ENCODE results near the gene ARHGEF10L. TPM values are rescaled to one million over a fixed set of nuclear protein-coding genes. Genes with fewer than 3 reads are reported as not detected.

The ARHGEF10L gene
- polyA plus RNA-seq, 12 donors = 15.6 to 29.2 (median 19.0) TPM; not detected in 1

DNA sequence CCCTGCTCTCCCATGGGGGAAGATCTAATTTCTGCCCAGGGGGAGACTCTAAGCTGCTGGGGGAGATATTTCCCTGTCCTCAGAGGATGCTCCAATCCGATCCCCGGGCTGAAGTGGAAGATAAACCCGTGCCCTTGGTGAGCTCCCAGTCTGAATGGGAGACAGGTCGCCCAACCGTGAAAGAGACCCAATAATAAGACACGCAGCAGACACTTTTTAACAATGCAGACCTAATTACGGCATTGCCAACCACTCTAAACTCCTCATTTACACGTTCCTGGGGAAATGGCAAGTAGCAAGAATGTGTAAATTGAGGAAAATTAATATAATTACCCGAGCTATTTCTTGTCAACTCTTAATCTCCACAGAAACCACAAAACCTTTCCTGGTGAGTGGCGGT, 166.9 kb downstream of the ARHGEF10L start:
- DNase-seq = no peak

DNA sequence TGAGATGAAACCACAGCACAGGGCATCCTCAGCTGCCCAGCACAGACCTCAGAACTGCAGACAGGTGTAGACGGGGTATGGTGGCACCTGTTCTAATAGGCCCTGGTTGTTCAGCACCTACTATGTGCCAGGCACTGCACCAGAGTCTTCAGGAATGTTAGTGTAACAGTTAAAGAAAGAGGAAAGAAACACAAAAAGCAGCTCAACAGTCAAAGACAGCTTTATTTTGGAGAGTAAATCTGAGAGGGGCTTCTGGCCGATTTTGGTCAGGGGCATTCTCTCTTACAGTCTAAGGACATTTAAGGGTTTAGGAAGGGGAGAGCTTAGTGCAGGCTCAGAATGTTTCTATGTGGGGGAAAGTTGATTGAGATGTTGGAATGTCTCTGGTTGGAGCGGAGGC, 170.5 kb downstream of the ARHGEF10L start:
- DNase-seq = no peak

DNA sequence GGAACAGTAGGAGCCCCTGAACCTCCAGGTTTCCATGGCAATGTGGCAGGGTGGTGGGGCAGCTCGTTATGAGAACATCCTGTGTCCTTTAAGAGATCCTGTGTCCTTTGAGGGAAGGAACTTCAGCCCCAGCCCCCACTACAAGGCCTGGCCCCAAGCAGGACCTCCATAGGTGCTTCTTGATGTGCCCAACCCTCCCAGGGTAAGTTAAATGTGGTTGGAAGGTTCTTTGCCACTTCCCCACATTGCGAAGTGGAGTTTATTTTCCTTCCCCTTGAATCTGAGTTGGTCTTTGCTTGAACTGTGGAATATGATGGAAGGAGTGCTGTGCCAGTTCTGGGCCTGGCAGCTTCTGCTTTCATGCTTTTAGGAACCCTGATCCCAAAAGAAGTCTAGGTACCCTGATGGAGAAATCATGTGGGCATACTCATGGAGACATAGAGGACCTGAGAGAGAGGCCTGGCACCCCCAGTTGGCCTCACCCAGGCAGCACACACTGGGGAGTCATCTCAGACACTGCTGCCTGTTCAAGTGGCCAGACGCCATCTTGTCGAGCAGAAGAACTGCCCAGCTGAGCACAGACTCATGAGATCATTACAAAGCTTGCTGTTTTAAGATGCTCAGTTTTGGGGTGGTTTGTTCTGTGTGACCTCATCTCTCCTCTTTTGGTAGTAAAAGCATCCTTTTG, 171.5 kb downstream of the ARHGEF10L start:
- no peak for DNase-seq

DNA sequence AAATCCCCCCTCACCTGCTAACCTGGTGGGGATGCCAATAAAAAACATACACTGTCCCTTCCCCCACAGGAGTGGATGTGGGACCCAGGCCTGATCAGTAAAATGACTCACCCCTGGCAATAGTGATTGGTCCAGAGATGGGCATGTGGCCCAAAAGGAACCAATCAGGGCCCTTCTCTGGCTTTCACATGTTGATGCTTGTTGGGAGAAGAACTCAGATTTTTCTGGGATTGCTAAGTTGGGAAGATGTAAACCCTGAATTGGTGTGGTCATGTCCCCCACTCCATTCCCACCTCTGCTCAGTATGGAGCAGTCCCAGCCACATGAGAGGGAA, 172.0 kb downstream of the ARHGEF10L start:
- no peak for DNase-seq

DNA sequence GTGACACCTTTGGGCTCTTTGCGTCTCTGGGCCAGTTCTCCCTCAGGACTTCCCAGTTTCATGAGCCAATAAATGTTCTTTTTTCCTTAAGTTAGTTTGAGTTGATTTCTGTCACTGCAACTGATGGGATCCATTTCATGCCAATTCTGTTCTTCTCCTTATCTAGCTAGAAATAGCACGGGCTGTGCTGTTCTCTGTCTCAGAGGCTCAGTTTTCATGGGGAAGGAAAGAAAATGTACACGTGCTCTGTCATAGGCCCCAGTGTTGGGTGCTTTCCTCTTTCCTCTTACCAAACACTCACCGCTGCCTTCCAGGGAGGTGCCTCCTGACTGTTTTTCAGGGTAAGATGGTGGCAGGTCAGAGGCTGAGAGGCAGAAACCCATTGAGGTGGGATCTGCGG, 172.4 kb downstream of the ARHGEF10L start:
- no peak for DNase-seq

DNA sequence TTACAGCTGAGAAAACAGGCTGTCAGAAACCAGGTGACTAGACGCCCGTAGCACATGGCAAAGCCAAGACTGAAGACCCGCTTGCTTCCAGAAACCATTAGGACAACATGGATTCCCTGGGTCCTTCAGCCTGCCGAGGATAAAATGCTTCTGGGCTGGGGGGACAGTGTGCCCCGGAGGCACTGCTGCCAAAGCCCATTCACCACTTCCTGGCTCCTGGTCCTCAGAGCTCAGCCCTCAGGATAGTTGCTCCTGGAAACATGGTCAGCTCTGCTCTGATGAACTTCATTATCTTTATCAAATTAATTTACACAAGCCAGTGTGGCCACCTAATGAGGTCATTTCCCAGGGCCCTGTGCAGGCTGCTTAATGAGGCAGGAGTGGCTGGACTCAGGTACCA, 174.5 kb downstream of the ARHGEF10L start:
- DNase-seq = no peak

DNA sequence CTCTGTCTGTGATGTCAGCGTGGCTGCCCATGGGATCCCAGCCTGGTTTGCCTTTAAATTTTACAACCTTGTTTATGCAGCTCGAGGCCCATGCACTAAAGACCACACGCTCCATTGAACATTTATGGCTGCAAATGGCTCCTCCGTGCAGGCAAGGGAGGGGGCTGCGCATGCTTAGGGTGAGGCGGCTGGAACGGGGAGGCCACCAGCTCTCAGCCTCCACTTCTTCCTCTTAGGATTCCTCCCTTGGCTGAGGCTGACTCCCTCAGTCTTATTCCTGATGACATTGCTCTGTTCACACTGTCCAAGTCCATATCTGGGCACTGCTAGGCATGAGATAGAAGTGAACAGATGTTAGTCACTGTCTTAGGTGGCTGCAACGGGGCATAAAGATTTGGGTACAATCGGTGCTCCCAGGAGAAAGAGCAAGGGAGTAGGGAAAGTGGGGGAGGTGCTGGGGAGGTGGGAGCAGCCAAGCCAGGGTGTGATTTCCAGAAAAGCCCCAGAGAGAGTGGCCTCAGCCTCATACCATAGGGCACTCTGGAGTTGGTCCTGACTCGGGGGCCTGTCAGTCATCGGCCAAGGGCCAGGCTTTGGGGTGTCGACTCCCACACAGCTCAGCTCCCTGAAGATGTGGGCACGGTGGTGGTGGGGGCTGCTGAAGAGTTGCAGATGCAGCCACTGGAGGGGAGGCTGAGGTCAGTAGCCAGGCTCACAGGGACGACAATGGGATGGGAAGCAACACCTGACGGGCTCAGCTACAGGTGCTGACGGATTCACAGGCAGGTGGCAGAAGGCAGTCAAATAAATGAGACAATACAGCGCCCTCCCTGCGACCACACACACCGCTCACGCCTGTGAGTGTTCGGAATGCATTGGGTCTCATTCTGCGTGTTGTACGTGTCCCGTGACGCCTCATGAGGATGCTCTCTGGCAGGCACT, 178.4 kb downstream of the ARHGEF10L start:
- no peak for DNase-seq

DNA sequence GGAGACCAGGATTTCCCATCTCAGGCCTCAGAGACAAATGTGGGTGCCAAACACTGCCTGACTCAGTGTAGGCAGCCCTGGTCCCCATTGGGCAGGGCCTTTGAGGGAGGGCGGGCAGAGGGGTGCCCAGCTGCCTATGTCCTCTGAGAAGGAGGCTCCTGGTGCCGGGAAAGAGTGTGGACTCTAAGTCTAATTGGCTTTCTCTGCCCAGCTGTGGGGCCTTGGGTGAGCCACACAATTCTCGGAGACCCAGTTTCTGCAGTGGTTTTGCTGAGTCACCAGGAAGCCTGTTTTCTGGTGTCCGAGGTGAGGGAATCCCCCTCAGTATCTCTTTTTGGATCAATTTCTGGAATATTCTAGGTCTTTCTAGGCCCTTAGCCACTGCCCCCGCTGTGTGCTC, 180.4 kb downstream of the ARHGEF10L start:
- DNase-seq = no peak

DNA sequence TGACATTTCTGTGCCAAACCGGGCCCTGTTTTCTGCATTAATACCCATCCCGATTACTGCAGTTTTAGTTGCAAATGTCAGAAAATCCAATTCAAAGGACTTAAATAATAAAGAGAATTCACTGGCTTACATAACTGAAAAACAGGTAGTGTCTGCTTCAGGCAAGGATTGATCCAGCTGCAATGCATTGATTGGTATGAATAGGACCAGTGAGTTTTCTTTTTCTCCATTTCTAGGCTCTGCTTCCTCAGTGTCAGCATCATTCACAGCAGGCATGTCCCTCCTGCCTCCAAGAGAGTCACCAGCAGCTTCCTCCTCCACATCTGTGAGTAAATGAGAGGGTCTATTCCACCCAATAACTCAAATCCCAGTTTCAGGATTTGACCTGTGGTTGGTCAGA, 181.9 kb downstream of the ARHGEF10L start:
- no peak for DNase-seq

DNA sequence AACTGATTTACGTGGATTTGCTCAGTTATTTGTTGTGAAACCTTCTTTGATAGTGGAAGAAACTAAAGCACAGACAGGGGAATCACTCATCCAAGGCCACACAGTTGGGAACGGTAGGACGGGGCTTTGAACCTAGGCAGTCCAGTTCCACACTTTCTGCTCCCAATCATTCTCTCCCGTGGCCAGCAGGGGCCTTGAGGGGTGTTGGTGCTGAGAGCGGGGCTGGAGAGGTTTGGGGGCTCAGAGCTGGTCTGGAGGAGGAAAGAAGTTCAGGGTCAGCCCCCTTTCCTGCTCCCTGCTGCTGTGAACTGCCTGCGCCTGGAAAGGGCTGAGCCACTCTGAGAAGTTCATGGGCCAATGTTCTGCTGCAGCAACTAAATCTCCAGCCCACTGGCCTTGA, 184.2 kb downstream of the ARHGEF10L start:
- DNase-seq = no peak

DNA sequence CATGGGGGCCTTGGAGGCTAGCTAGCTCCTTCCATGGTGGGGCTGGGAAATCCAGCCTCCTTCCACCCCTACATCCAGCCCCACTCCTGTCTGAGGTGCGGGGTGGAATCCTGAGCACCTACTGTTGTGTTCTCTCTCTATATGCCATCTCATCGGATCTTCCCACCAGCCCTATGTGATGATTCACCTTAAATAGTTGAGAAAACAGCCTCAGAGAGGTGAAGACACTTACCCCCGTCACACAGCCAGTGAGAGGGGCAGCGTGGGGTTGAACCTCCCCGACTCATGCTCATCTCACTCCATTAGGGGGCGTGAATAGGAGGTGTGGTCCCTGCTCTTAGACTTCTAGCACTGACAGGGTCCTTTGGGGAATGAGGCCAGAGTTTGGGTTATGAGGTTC, 184.7 kb downstream of the ARHGEF10L start:
- DNase-seq = no peak

DNA sequence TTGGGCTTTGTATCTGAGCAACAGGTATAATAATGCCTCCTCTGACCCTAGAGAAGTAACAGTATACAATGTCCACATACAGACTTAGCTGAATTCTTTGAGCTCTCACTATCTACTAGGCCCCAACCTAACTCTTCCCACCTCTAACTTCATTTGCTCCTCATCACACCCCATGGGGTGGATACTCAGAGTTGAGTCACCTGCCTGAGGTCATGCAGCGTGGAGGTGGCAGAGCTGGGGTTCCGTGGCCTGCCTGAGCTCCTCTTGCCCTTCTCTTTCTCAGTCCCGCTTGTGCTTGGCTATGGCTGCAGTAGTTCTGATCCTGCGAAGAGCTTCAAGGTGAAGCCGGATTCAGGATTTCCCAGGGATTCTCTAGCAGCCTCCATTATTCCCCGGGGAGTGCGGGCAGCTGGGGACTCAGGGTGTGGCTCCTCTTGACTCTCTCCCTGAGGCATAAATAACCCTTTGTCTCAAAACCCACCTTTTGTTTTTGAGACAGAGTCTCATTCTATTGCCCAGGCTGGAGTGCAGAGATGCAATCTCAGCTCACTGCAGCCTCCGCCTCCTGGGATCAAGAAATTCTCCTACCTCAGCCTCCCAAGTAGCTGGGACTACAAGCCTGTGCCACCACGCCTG, 185.7 kb downstream of the ARHGEF10L start:
- DNase-seq = no peak

DNA sequence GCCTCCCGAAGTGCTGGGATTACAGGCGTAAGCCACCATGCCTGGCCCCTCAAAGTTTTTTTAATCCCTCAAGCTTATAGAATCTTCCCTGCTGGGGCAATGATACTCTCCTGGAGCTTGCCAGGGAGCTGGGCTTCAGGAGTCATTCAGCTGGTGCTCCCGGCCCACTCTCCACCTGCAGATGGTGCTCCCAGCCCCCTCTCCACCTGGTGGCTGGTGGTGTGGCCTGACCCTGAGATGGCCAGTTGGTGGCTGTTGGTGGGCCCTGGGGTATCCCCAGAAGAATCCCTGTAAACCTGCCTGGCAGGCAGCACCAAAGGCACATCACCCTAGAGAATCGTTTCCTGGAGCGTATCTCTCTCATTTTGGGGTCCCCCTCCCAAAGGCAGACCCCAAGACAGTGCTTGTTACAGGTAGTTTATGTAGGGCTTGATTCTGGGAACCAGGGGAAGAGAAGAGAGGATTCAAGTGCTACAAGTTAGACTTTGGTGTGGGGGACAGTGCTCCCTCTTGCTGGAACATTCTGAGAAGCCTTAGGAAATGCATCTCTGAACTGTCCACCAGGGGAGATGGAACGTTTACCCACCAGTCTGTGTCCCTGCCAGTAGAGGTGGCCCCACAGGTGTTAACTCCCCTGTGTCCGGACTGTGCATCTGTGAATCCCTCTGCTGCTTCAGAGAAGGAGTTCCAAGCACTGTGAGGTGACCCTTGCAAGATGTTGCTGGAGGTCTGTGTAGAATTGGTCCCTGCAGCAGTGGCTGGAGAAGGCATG, 186.5 kb downstream of the ARHGEF10L start:
- no peak for DNase-seq

DNA sequence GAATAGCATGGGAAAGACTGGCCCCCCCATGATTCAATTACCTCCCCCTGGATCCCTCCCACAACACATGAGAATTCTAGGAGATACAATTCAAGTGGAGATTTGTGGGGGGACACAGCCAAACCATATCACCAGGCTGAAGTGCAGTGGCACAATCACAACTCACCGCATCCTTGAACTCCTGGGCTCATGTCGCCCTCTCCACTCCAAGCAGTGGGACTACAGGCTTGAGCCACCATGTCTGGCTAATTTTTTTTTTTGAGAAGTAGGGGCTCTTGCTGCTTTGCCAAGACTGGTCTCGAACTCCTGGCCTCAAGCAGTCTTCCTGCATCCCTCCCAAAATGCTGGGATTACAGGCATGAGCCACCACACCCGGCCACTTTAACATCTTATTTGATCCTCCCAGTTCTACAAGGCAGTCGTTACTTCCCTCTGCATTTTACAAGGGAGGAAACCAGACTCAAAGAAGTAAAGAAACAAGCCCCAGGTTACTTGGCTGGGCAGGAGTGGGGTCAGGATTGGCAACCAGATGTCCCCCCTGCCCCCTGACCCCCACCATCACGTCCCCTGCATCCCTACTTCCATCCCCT, 188.7 kb downstream of the ARHGEF10L start:
- no peak for DNase-seq

DNA sequence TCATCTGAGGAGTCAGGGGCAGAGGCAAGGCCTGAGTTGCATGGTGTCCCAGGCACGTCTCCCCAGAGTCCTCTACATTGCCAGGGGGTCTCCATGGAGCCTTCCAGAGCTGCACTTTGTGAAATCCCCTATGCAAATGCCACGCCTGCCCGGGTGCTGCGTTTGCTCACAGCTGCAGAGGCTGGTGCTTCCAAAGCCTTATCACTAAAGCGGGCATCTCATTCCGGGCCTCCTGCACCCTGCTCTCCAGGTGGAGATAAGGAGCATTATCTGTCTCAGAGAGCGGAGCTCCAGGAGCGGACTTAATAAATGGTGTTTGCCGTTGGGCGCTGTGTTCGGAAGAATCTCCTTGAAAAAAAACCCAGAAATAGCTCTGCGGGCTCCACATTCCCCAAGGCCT, 189.8 kb downstream of the ARHGEF10L start:
- DNase-seq = no peak

DNA sequence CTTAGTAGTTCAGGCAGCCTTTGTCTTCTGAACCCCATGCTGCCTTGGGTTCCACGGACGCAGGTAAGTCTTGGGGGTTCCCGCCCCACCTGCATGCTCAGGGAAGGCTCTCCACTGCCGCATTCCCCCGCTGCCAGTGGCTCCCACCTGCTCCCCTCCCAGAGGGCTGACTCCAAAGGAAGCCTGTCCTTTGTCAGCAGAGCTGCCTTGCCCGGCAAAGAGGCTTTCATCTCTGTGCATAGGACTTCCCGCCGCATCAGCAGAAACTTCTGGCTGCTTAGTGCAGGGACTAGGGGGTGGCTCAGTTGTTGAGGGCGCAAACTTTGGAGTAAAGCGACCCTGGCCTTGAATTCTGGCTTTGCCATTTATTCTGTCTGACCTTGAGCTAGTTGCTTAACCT, 190.4 kb downstream of the ARHGEF10L start:
- DNase-seq = no peak

DNA sequence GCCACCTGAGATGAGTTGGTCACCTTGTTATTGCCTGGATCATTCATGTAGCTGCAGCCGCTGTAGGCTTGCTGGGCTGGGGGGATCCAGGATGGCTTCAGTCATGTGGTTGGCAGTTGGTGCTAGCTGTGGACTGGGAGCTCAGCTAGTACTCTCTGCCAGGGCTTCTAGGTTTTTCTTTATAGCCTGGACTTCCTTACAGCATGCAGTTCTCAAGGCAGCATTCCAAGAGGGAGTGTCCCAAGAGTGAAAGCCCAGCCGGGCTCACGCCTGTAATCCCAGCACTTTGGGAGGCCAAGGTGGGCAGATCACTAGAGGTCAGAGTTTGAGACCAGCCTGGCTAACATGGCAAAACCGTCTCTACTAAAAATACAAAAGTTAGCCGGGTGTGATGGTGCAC, 192.0 kb downstream of the ARHGEF10L start:
- no peak for DNase-seq

DNA sequence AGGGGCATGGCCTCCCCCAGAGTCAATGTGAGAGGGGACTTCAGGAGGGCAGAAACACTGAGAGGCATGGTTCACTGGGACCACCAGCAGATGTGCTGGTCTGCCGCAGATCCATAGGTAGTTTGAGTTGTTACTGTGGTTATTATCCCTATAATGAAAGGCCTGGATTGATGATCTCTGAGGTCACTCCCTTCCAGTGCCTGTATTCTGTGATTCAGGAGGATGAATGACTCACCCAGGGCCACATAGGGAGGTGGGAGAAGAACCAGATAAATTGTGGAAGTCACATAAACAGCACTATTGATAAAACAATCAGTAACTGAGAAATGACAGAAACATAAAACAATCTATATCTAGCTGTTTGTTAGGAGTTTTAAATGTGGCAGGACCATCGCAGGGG, 193.0 kb downstream of the ARHGEF10L start:
- no peak for DNase-seq

DNA sequence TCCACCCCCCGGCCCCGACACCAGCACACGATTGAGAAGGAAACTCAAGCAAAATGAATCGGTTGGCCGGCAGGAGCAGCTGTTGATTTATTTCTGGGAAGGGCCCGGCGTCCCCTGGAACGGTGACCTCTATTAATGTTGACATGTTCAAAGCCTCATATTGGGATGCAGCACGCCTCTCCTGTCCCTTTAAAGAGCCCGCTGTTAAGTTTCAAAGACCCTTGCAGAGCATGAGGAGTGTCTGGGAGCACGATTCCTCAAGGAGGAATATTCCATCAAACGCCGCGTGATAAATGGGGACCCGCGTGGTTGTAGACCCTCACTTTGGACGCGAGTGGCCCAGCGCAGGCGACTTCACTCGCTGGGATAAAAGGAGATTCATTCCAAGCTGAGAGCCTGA, 194.2 kb downstream of the ARHGEF10L start:
- no peak for DNase-seq

DNA sequence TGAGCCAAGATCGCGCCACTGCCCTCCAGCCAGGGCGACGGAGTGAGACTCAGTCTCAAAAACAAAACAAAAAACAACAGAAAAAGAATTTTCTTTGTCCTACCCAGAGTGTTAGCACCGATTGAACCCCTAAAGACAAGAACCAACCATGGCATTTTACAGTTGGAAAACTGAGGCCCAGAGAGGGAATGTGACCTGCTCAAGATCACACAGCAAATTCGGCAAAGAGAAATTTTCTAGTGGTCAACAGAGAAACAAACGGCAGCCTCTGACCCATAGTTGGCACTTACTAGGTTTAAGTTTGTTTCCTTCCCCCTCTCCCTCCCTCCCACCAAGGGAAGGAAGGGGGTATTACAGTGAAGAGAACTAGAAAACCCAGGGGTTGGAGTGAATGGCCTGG, 195.1 kb downstream of the ARHGEF10L start:
- DNase-seq = no peak

DNA sequence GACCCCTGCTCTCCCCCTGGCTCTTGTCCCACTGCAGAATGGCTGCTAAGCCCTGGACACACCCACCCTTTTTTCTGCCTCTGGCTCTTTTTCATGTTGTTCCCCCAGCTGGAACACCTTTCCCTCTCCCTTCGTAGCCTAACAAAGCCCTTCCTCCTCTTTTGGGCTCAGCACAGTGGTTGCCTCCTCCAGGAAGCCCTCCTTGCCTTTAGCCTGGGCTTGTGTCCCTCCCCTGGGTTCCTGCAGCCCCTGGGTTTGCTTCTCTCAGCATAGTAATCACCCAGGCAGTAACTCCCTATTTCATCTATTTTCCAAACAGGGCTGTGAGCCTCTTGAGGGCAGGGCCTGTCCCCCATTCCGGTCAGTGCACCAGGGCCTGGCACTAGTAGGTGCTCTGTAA, 195.8 kb downstream of the ARHGEF10L start:
- no peak for DNase-seq

DNA sequence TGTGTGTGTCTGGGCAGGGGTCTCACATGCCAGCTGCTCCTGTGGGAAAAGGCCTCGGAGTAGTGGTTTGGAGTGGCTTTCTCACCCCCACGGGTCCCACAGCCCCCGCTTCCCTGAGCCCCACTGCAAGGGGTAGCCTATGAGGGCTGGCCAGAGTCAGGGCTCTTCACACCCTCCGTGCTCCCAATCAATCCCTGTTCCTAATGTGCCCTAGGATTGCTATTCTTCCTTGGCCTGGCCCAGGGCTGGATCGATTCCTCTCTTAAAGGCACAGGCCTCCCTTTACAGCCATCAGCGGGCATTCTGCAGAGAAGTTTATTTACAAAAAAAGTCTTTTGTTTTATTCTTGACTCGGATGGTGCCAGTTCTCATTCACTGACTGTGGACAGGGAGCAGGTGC, 196.3 kb downstream of the ARHGEF10L start:
- DNase-seq = no peak
